Suprapubic skin (tissue), 4 donors: ENCODE measurements around the gene FAM241A.

ENCODE experiments used
- CTCF ChIP-seq, 2 donors: fragments of 200-600 bp in 1 of 2; fragments of 450-650 bp in 1 of 2; sonication (generic) in 1 of 2; IDR thresholded peaks; one replicate each; pipeline ENCODE4 v1.5.1; 2016 to 2019; ENCODE audit warnings: antibody characterized with exemption in 2 of 2, mild to moderate bottlenecking in 1 of 2, moderate library complexity in 1 of 2
- EP300 ChIP-seq: sonication (generic); formaldehyde crosslinking; IDR thresholded peaks from one replicate; pipeline ENCODE4 v1.6.1; 2017; ENCODE audit warnings: antibody characterized with exemption
- POLR2A ChIP-seq, 2 donors: fragments of 450-650 bp; IDR thresholded peaks; one replicate each; pipeline ENCODE4 v1.6.1; 2017; ENCODE audit warnings: antibody characterized with exemption in 2 of 2, mild to moderate bottlenecking in 2 of 2, moderate library complexity in 2 of 2
- POLR2AphosphoS5 ChIP-seq, 3 donors: sonication (generic); formaldehyde crosslinking; IDR thresholded peaks; one replicate each; pipeline ENCODE4 v1.6.1; 2017; ENCODE audit warnings: antibody characterized with exemption in 3 of 3

GRCh38 chr4:112236040-112236439 is 90.8 kb downstream of the FAM241A start:
- no peak for TF ChIP-seq POLR2A (IDR thresholded peaks at IDR 0.05)
- no peak for TF ChIP-seq EP300
- no peak for TF ChIP-seq POLR2AphosphoS5 (IDR thresholded peaks at IDR 0.05)
- no peak for TF ChIP-seq CTCF (IDR thresholded peaks at IDR 0.05)
